ENCODE measurements around the gene OR51S1. TPM values are rescaled to one million over a fixed set of nuclear protein-coding genes. Genes with fewer than 3 reads are reported as not detected.

OR51S1 gene, protein sequence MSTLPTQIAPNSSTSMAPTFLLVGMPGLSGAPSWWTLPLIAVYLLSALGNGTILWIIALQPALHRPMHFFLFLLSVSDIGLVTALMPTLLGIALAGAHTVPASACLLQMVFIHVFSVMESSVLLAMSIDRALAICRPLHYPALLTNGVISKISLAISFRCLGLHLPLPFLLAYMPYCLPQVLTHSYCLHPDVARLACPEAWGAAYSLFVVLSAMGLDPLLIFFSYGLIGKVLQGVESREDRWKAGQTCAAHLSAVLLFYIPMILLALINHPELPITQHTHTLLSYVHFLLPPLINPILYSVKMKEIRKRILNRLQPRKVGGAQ
- not detected for total RNA-seq
- not detected for polyA plus RNA-seq
- long read RNA-seq, donor 1, result 0 reads
- long read RNA-seq, donor 2, result 0 reads
- long read RNA-seq, donor 3, result 0 reads
- long read RNA-seq, donor 4, result 0 reads
- long read RNA-seq, donor 5, result 0 reads
- long read RNA-seq, donor 6, result 0 reads
- long read RNA-seq, donor 7, result 0 reads
- long read RNA-seq, donor 8, result 0 reads
- long read RNA-seq, donor 9, result 0 reads
- long read RNA-seq, donor 10, result 0 reads

DNA sequence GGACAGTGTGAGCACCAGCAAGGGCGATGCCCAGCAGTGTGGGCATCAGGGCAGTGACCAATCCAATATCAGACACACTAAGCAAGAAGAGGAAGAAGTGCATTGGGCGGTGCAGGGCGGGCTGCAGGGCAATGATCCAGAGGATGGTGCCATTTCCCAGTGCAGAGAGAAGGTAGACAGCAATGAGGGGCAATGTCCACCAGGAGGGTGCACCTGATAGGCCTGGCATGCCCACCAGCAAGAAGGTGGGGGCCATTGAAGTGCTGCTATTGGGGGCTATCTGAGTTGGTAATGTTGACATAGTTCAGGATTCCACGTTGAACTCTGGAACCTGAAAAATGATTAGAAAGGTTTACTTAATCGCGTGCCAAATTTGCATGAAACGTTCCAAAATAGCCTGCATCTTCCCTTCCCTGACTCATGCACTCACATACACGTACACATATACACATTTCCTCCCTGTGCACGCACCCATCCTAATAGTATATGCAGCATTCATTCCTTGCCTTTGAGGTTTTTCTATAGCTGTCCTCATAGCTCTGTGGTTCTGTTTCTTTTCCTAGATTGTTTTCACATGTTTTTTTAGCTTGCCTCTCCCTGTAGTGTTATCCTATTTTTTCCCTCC lies at the start of gene OR51S1:
Gene OR51S1, minus strand, starts transcription at position 301 of the 625 bp plus-strand sequence. Its CDS starts 0 bp downstream, at position 301.
- H3K4me1 ChIP-seq (ENCODE audit: control insufficient read depth in 2 of 2, insufficient read depth in 2 of 2, low read length in 2 of 2), result no peaks in the 10 kb centered on the region
- H3K4me3 ChIP-seq (ENCODE audit: low read length in 2 of 2), result no peak within 1 kb of the TSS
- no peak for DNase-seq (ENCODE audit: low read depth in 6 of 9, low spot score in 9 of 9)
- H3K9me3 ChIP-seq (ENCODE audit: control insufficient read depth in 2 of 2, insufficient read depth in 1 of 2, low read length in 1 of 2), result no peaks in the 10 kb centered on the region
- WGBS, result 90% methylated on average over 9 of the region's 9 CpGs
- no peak within 1 kb of the TSS for H3K27ac ChIP-seq (ENCODE audit: low read depth in 1 of 2, low read length in 1 of 2)
- H3K27me3 ChIP-seq (ENCODE audit: control insufficient read depth in 2 of 2, insufficient read depth in 1 of 2, low read length in 1 of 2), result no peaks in the 10 kb centered on the region
- H3K36me3 ChIP-seq (ENCODE audit: control insufficient read depth in 2 of 2, insufficient read depth in 2 of 2, low read length in 1 of 2), result no peaks in the 10 kb centered on the region

DNA sequence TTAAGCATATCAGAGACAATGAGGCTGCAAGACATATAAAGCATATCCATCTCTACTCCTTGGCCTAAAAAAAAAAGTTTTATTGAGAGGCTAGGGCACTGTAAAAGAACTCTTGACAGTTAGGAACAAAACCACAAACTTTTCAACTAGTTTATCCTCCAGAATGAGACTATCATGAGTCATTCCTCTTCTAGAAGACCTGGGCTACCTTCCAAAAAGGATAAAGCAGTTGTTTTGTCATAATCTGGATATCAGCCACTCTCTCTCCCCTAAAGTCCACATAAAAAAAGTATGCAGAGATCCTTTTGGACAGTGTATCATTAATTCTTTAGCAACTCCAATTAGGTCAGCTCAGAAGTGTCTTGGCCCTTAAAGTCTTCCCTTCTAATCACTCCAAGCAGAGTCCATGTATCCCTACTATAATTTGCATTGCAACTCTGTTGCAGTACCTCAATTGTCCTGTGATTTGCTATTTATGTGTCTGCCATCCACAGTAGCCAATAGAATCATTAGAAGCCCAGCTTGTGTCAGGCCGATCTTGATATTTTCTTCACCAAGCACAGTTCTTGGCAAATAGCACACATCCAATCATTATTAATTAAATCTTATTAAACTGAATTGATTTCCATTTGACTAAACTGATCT lies 43.1 kb upstream of the OR51S1 start:
- 97% methylated on average over 1 of the region's 1 CpG for WGBS
- H3K4me3 ChIP-seq (ENCODE audit: low read length in 2 of 2), result no peak overlapping the region
- no peaks in the 10 kb centered on the region for H3K36me3 ChIP-seq (ENCODE audit: control insufficient read depth in 2 of 2, insufficient read depth in 2 of 2, low read length in 1 of 2)
- H3K27me3 ChIP-seq (ENCODE audit: control insufficient read depth in 2 of 2, insufficient read depth in 1 of 2, low read length in 1 of 2), result no peaks in the 10 kb centered on the region
- H3K4me1 ChIP-seq (ENCODE audit: control insufficient read depth in 2 of 2, insufficient read depth in 2 of 2, low read length in 2 of 2), result no peaks in the 10 kb centered on the region
- H3K9me3 ChIP-seq (ENCODE audit: control insufficient read depth in 2 of 2, insufficient read depth in 1 of 2, low read length in 1 of 2), result no peaks in the 10 kb centered on the region
- H3K27ac ChIP-seq (ENCODE audit: low read depth in 1 of 2, low read length in 1 of 2), result no peak overlapping the region
- DNase-seq (ENCODE audit: low read depth in 6 of 9, low spot score in 9 of 9), result no peak

DNA sequence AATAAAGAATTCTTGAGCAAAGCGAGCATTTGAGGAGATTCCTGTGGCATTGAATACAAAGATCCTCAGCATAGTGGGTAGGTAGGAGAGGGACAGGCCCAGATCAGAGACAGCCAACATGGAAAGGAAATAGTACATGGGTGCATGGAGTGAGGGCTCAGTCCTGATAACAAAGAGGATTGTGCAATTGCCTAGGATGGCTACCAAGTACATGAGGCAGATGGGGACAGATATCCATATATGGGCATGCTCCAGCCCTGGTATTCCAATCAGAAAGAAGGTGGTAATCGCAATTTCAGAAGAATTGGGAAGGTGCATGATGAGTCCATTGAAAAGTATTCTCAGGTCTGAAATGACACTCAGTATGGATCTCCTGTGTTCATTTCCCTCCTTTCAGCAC lies 41.3 kb upstream of the OR51S1 start:
- 97% methylated on average over 2 of the region's 2 CpGs for WGBS
- Histone ChIP-seq H3K27me3 (ENCODE audit: control insufficient read depth in 2 of 2, insufficient read depth in 1 of 2, low read length in 1 of 2) (no peaks in the 10 kb centered on the region), H3K9me3 (ENCODE audit: control insufficient read depth in 2 of 2, insufficient read depth in 1 of 2, low read length in 1 of 2) (no peaks in the 10 kb centered on the region)

DNA sequence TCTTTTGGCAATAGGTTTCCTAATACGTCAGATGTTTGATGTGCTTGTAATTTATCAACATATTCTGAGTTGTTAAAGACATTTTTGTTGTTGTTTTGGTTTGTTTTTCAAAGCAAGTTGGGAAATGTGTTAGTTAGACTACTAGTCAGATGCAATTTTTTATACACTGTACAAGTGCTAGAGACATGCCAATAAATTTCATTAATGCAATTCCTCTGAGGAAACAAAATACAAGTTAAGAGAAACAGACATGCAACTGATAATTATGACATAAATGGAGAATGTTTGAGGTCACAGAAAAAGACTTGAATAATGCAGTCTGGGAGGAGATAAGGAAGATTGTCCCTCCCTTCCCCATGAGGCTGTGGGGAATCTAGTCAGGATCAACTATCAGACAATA lies 38.6 kb upstream of the OR51S1 start:
- H3K4me3 ChIP-seq (ENCODE audit: low read length in 2 of 2), result no peak overlapping the region
- H3K27me3 ChIP-seq (ENCODE audit: control insufficient read depth in 2 of 2, insufficient read depth in 1 of 2, low read length in 1 of 2), result no peaks in the 10 kb centered on the region
- WGBS, result 0% methylated on average over 1 of the region's 1 CpG
- H3K36me3 ChIP-seq (ENCODE audit: control insufficient read depth in 2 of 2, insufficient read depth in 2 of 2, low read length in 1 of 2), result no peaks in the 10 kb centered on the region
- DNase-seq (ENCODE audit: low read depth in 6 of 9, low spot score in 9 of 9), result no peak
- H3K4me1 ChIP-seq (ENCODE audit: control insufficient read depth in 2 of 2, insufficient read depth in 2 of 2, low read length in 2 of 2), result no peaks in the 10 kb centered on the region
- H3K27ac ChIP-seq (ENCODE audit: low read depth in 1 of 2, low read length in 1 of 2), result no peak overlapping the region
- H3K9me3 ChIP-seq (ENCODE audit: control insufficient read depth in 2 of 2, insufficient read depth in 1 of 2, low read length in 1 of 2), result no peaks in the 10 kb centered on the region

More for the DNA sequence above, 41.3 kb upstream of the OR51S1 start:
- Histone ChIP-seq H3K36me3 (ENCODE audit: control insufficient read depth in 2 of 2, insufficient read depth in 2 of 2, low read length in 1 of 2) (no peaks in the 10 kb centered on the region), H3K4me3 (ENCODE audit: low read length in 2 of 2) (no peak overlapping the region), H3K27ac (ENCODE audit: low read depth in 1 of 2, low read length in 1 of 2) (no peak overlapping the region), H3K4me1 (ENCODE audit: control insufficient read depth in 2 of 2, insufficient read depth in 2 of 2, low read length in 2 of 2) (no peaks in the 10 kb centered on the region)
- no peak for DNase-seq (ENCODE audit: low read depth in 6 of 9, low spot score in 9 of 9)

DNA sequence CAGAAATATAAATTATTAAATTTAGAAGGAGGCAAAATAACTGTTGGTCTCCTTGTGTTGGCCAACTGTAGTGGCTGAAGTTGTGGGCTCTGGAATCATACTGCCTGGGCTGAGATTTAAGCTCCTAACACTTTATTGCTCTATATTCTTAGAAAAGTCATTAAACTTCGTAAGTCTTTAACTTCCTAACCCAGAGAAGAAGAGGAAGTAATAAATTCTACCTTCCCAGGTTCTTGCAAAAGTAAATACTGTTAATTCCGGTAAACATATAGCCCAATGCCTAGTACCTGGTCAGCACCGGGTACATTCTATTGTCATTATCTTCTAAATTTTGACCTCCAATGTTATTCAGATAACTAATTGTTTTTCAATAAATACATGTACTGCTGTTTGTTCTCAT lies 37.2 kb upstream of the OR51S1 start:
- no peaks in the 10 kb centered on the region for H3K4me1 ChIP-seq (ENCODE audit: control insufficient read depth in 2 of 2, insufficient read depth in 2 of 2, low read length in 2 of 2)
- 27% methylated on average over 3 of the region's 3 CpGs for WGBS
- no peaks in the 10 kb centered on the region for H3K27me3 ChIP-seq (ENCODE audit: control insufficient read depth in 2 of 2, insufficient read depth in 1 of 2, low read length in 1 of 2)
- no peak overlapping the region for H3K4me3 ChIP-seq (ENCODE audit: low read length in 2 of 2)
- DNase-seq (ENCODE audit: low read depth in 6 of 9, low spot score in 9 of 9), result no peak
- H3K27ac ChIP-seq (ENCODE audit: low read depth in 1 of 2, low read length in 1 of 2), result no peak overlapping the region
- H3K36me3 ChIP-seq (ENCODE audit: control insufficient read depth in 2 of 2, insufficient read depth in 2 of 2, low read length in 1 of 2), result no peaks in the 10 kb centered on the region
- H3K9me3 ChIP-seq (ENCODE audit: control insufficient read depth in 2 of 2, insufficient read depth in 1 of 2, low read length in 1 of 2), result no peaks in the 10 kb centered on the region

DNA sequence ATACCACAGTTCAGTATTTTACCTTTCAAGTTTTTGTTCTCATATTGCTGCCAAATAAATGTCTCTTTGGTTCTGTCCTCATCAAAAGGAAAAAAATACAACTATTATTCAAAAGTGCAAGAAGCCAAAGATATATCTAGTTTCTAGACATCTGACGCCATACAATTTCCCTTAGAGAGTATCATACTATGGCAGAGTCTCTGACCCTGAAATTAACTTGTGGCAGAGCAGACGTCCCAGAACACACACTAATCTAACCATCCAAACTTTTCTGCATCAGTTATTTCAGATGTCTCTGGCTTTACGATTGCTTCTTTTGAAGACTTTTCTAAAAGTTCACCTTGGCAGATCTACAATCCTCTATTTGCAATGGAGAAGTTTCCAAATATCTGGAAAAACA lies 35.4 kb upstream of the OR51S1 start:
- no peak for DNase-seq (ENCODE audit: low read depth in 6 of 9, low spot score in 9 of 9)
- Histone ChIP-seq H3K27me3 (ENCODE audit: control insufficient read depth in 2 of 2, insufficient read depth in 1 of 2, low read length in 1 of 2) (no peaks in the 10 kb centered on the region), H3K36me3 (ENCODE audit: control insufficient read depth in 2 of 2, insufficient read depth in 2 of 2, low read length in 1 of 2) (no peaks in the 10 kb centered on the region), H3K4me3 (ENCODE audit: low read length in 2 of 2) (no peak overlapping the region), H3K9me3 (ENCODE audit: control insufficient read depth in 2 of 2, insufficient read depth in 1 of 2, low read length in 1 of 2) (no peaks in the 10 kb centered on the region), H3K27ac (ENCODE audit: low read depth in 1 of 2, low read length in 1 of 2) (no peak overlapping the region), H3K4me1 (ENCODE audit: control insufficient read depth in 2 of 2, insufficient read depth in 2 of 2, low read length in 2 of 2) (no peaks in the 10 kb centered on the region)
- WGBS, result 92% methylated on average over 3 of the region's 3 CpGs

DNA sequence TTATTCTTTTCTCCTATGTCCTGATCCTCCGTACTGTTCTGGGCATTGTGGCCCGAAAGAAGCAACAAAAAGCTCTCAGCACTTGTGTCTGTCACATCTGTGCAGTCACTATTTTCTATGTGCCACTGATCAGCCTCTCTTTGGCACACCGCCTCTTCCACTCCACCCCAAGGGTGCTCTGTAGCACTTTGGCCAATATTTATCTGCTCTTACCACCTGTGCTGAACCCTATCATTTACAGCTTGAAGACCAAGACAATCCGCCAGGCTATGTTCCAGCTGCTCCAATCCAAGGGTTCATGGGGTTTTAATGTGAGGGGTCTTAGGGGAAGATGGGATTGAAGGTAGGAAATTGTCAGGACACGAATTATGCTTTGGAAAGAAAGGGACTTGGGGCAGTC lies 33.5 kb upstream of the OR51S1 start:
- no peak overlapping the region for H3K27ac ChIP-seq (ENCODE audit: low read depth in 1 of 2, low read length in 1 of 2)
- WGBS, result 91% methylated on average over 5 of the region's 5 CpGs
- H3K36me3 ChIP-seq (ENCODE audit: control insufficient read depth in 2 of 2, insufficient read depth in 2 of 2, low read length in 1 of 2), result no peaks in the 10 kb centered on the region
- H3K4me3 ChIP-seq (ENCODE audit: low read length in 2 of 2), result no peak overlapping the region
- no peaks in the 10 kb centered on the region for H3K9me3 ChIP-seq (ENCODE audit: control insufficient read depth in 2 of 2, insufficient read depth in 1 of 2, low read length in 1 of 2)
- DNase-seq (ENCODE audit: low read depth in 6 of 9, low spot score in 9 of 9), result no peak
- no peaks in the 10 kb centered on the region for H3K4me1 ChIP-seq (ENCODE audit: control insufficient read depth in 2 of 2, insufficient read depth in 2 of 2, low read length in 2 of 2)
- no peaks in the 10 kb centered on the region for H3K27me3 ChIP-seq (ENCODE audit: control insufficient read depth in 2 of 2, insufficient read depth in 1 of 2, low read length in 1 of 2)

DNA sequence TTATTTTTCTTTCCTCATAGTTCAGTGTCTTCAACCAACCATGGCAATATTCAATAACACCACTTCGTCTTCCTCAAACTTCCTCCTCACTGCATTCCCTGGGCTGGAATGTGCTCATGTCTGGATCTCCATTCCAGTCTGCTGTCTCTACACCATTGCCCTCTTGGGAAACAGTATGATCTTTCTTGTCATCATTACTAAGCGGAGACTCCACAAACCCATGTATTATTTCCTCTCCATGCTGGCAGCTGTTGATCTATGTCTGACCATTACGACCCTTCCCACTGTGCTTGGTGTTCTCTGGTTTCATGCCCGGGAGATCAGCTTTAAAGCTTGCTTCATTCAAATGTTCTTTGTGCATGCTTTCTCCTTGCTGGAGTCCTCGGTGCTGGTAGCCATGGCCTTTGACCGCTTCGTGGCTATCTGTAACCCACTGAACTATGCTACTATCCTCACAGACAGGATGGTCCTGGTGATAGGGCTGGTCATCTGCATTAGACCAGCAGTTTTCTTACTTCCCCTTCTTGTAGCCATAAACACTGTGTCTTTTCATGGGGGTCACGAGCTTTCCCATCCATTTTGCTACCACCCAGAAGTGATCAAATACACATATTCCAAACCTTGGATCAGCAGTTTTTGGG lies 33.0 kb upstream of the OR51S1 start, which contains the start of gene OR51T1:
Gene OR51T1, plus strand, starts transcription at position 41 of the 641 bp plus-strand sequence. Its CDS starts 0 bp downstream, at position 41.
- no peak within 1 kb of the TSS for H3K4me3 ChIP-seq (ENCODE audit: low read length in 2 of 2)
- no peaks in the 10 kb centered on the region for H3K36me3 ChIP-seq (ENCODE audit: control insufficient read depth in 2 of 2, insufficient read depth in 2 of 2, low read length in 1 of 2)
- H3K27me3 ChIP-seq (ENCODE audit: control insufficient read depth in 2 of 2, insufficient read depth in 1 of 2, low read length in 1 of 2), result no peaks in the 10 kb centered on the region
- no peaks in the 10 kb centered on the region for H3K4me1 ChIP-seq (ENCODE audit: control insufficient read depth in 2 of 2, insufficient read depth in 2 of 2, low read length in 2 of 2)
- no peak for DNase-seq (ENCODE audit: low read depth in 6 of 9, low spot score in 9 of 9)
- H3K27ac ChIP-seq (ENCODE audit: low read depth in 1 of 2, low read length in 1 of 2), result no peak within 1 kb of the TSS
- 95% methylated on average over 8 of the region's 8 CpGs for WGBS
- H3K9me3 ChIP-seq (ENCODE audit: control insufficient read depth in 2 of 2, insufficient read depth in 1 of 2, low read length in 1 of 2), result no peaks in the 10 kb centered on the region

Measured in thymus (tissue), 14 donors.